Neutrophil (primary cell): ENCODE measurements around the gene MIEF1.

Experiments used
- H3K27ac ChIP-seq: fragments of 200-600 bp; sonication (generic); 2 replicates; pipeline ENCODE4 v1.5.1; 2016; ENCODE audit warnings: mild to moderate bottlenecking, moderate library complexity
- H3K27me3 ChIP-seq: fragments of 200-600 bp; sonication (generic); 2 replicates; pipeline ENCODE4 v1.6.0; 2016; ENCODE audit warnings: mild to moderate bottlenecking
- H3K36me3 ChIP-seq: fragments of 200-600 bp; sonication (generic); 2 replicates; pipeline ENCODE4 v1.5.1; 2017
- H3K4me1 ChIP-seq, 2 experiments: fragments of 200-600 bp in 1 of 2; sonication (generic) in 1 of 2; 1 replicate in 1 of 2; 2 replicates in 1 of 2; pipeline versions ENCODE4 v1.5.1 to v1.6.1; 2013 to 2016; ENCODE audit warnings: low read depth in 1 of 2, low read length in 1 of 2, mild to moderate bottlenecking in 1 of 2, moderate library complexity in 1 of 2; ENCODE audit not compliant: control insufficient read depth in 1 of 2, insufficient read depth in 1 of 2
- H3K4me3 ChIP-seq, 2 experiments: fragments of 200-600 bp in 1 of 2; sonication (generic) in 1 of 2; 1 replicate in 1 of 2; 2 replicates in 1 of 2; pipeline ENCODE4 v1.5.1; 2013 to 2016; ENCODE audit warnings: low read depth in 1 of 2, low read length in 1 of 2, mild to moderate bottlenecking in 1 of 2, moderate library complexity in 1 of 2
- H3K9me3 ChIP-seq: fragments of 200-600 bp; sonication (generic); 2 replicates; pipeline ENCODE4 v1.5.1; 2016
- TF ChIP-seq, protein P1 (sequence below): fragments of 200-600 bp; sonication (generic); IDR thresholded peaks from 2 replicates; pipeline ENCODE4 v1.5.1; 2016; ENCODE audit warnings: antibody characterized with exemption

MIEF1 gene

DNA sequence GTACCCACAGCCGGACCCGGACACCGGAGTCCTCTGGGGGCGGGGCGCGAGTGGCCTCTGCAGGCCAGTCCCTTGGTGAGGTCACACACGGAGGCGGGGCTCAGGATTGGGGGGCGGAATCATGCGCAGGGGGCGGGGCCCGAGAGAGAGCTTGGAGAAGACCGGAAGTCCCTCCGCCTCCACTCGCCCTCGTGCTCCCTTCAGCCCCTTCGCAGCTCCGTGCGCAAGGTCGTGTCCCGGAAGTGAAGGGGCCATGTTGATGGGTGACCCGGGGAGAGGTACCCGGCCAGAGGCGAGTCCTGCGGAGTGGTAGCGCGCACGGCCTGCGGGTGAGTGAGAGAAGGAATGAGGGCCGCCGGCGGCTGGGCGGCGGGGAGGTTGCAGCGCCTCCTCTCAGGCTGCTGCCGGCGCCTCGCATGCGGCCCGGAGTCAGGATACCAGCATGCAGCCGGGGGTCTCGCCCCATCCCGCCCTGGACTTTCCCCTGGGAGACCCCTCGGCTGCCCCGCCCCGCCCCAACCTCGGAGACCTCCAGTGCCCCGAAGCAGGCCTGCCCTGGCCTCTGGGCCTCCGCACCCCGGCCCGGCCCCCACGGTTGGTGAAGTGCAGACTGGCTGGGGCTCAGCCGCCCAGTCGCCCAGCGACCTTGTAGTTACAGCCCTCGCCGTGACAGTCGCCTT lies at the start of gene MIEF1:
MIEF1 (plus strand) TSS at position 182 of the 680 bp plus-strand sequence. CDS start 9,005 bp downstream, outside the sequence.
- H3K27me3 ChIP-seq = no peaks in the 10 kb centered on the region
- H3K27ac ChIP-seq = peak within 1 kb of the TSS; percentile 79
- H3K9me3 ChIP-seq = no peaks in the 10 kb centered on the region
- TF ChIP-seq, protein P1, sequence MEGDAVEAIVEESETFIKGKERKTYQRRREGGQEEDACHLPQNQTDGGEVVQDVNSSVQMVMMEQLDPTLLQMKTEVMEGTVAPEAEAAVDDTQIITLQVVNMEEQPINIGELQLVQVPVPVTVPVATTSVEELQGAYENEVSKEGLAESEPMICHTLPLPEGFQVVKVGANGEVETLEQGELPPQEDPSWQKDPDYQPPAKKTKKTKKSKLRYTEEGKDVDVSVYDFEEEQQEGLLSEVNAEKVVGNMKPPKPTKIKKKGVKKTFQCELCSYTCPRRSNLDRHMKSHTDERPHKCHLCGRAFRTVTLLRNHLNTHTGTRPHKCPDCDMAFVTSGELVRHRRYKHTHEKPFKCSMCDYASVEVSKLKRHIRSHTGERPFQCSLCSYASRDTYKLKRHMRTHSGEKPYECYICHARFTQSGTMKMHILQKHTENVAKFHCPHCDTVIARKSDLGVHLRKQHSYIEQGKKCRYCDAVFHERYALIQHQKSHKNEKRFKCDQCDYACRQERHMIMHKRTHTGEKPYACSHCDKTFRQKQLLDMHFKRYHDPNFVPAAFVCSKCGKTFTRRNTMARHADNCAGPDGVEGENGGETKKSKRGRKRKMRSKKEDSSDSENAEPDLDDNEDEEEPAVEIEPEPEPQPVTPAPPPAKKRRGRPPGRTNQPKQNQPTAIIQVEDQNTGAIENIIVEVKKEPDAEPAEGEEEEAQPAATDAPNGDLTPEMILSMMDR = no peak
- peaks cover 29% of the 10 kb centered on the region for H3K36me3 ChIP-seq
- H3K4me1 ChIP-seq = peaks cover 20 to 25% of the 10 kb centered on the region in 2 experiments
- H3K4me3 ChIP-seq = peak within 1 kb of the TSS; percentile 76 to 79

DNA sequence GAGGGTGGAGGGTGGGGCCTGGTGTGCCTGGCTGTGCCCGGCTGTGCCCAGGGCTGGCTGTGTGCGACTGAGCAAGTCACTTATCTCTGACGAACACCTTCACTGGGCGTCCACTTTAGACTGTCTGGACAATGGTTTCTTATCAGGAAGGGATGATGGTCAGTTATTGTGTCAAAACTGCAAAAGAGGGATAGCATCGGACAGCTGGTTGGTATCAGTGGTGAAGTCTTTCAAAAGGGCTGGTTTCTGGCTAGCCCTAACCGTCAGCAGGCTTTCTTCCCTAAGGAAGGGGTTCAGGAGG lies 49.4 kb upstream of the MIEF1 start:
- Histone ChIP-seq H3K4me3 (no peak overlapping the region), H3K27me3 (peaks cover 72% of the 10 kb centered on the region), H3K4me1 (no peaks in the 10 kb centered on the region), H3K36me3 (no peaks in the 10 kb centered on the region), H3K27ac (no peak overlapping the region), H3K9me3 (no peaks in the 10 kb centered on the region)
- TF ChIP-seq, protein P1 = no peak

DNA sequence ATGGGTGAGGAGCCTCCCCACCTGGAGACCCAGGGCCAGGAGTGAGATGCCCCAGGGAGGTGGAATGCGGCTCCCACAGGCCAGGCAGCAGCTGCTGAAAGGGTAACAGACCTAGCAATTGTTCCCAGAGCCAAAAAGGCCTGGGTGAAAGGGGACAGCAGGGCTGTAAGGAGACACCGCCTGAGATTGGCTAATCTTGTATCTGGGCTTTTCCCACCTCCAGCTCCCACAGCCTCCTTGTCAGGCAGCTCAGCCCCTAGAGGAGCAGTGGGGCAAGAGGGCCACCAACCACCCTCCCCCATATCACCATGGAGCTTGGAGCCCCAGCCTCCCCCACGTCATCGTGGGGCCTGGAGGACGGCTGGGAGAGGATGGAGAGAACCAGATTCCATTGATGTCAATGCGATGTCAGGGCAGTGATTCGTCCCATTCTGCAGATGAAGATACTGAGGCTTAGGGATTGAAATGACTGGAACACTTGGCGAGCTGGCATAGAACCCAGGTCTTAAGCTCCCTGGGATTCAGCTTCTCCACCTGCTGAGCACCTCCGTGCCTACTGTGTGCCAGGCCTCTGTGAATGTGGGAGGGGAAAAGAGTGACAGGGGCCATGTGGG lies 48.2 kb upstream of the MIEF1 start:
- peaks cover 72% of the 10 kb centered on the region for H3K27me3 ChIP-seq
- H3K36me3 ChIP-seq = no peaks in the 10 kb centered on the region
- TF ChIP-seq, protein P1 = no peak
- no peak overlapping the region for H3K27ac ChIP-seq
- H3K4me3 ChIP-seq = no peak overlapping the region
- no peaks in the 10 kb centered on the region for H3K9me3 ChIP-seq
- H3K4me1 ChIP-seq = no peaks in the 10 kb centered on the region

DNA sequence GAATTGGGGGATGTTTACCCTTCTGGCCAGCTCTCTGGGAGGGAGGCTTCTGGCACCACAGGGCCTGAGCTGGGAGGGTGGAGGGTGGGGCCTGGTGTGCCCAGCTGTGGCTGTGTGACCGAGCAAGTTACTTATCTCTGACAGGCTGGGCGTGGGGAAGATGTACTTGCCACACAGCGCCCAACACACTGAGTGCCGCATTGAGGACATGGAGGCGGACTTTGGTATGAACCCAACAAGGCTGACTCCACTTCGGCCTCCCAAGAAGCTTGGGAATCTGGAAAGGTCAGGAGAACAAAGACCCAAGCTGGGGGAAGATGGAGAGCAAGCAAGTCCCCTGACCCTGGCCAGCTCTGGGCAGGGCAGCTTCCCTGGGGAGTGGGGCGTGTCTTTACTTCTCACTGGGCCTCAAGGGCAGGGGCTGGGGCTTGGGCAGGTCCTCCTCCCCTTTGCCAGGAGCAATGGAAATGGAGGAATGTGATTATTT lies 47.7 kb upstream of the MIEF1 start:
- peaks cover 72% of the 10 kb centered on the region for H3K27me3 ChIP-seq
- H3K36me3 ChIP-seq = no peaks in the 10 kb centered on the region
- no peak overlapping the region for H3K4me3 ChIP-seq
- no peaks in the 10 kb centered on the region for H3K4me1 ChIP-seq
- no peak overlapping the region for H3K27ac ChIP-seq
- TF ChIP-seq, protein P1 = no peak
- no peaks in the 10 kb centered on the region for H3K9me3 ChIP-seq

DNA sequence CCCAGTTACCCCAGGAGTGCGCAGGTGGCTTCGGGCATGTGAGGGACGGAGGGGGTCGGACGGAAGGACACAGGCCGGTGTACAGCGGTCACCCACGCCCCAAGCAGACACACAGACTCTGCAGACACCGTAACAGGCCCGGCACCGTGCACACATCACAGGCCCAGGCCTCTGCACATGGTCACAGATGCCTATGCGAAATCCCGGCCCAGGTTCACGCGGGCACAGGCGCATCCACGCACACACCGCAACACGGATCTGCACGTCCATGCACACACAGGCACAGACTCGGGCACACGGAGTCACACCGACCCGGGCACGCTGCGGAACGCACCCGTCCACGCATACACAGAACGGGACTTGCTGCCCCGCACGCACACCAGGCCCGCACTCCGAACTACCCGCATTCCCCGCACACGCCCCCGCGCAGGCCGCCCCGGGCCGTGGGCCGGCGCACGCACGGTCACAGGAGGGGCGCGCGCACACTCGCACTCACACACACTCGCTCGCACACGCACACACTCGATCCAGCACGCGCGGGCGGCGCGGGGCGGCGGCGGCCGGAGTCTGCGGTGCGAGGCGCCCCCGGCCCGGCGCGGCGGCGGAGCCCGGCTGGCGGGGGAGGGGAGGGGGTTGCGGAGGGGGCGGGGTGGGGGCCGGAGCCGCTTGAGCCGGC lies 45.4 kb upstream of the MIEF1 start, which contains the start of gene MGAT3:
MGAT3 (plus strand) TSS at position 491 of the 676 bp plus-strand sequence. CDS start 30,336 bp downstream, outside the sequence.
- no peak within 1 kb of the TSS for H3K4me3 ChIP-seq
- no peak within 1 kb of the TSS for H3K27ac ChIP-seq
- H3K4me1 ChIP-seq = no peaks in the 10 kb centered on the region
- peaks cover 78% of the 10 kb centered on the region for H3K27me3 ChIP-seq
- H3K9me3 ChIP-seq = no peaks in the 10 kb centered on the region
- TF ChIP-seq, protein P1 = no peak
- no peaks in the 10 kb centered on the region for H3K36me3 ChIP-seq
